22Rv1 (cell line): ENCODE data around the gene KLK5.

Source experiments
- CTCF ChIP-seq: fragments of 450-650 bp; IDR thresholded peaks from 2 replicates; pipeline ENCODE4 v1.5.1; 2017; ENCODE audit warnings: mild to moderate bottlenecking
- ZFX ChIP-seq: fragments of 450-650 bp; IDR thresholded peaks from 2 replicates; pipeline ENCODE4 v1.6.1; 2017; ENCODE audit warnings: antibody characterized with exemption, borderline replicate concordance

- TF ChIP-seq CTCF (no peak), ZFX (no peak)
Observed at GRCh38 chr19:50899569-50899968, 53.3 kb downstream of the KLK5 start.
